H9 (cell line): ENCODE measurements around the gene SLC30A3. TPM values are rescaled to one million over a fixed set of nuclear protein-coding genes. Genes with fewer than 3 reads are reported as not detected.

ENCODE experiments used
- DNase-seq: peaks from one replicate; pipeline ENCODE4 v3.0.0-alpha.2; 2017
- H2AFZ ChIP-seq: one replicate; pipeline ENCODE4 v1.6.1; 2013; ENCODE audit warnings: mild to moderate bottlenecking, low read length, control low read depth, moderate library complexity
- H2AK5ac ChIP-seq: 2 replicates; pipeline ENCODE4 v1.6.1; 2013; ENCODE audit warnings: low read length, control low read depth, mixed read lengths; ENCODE audit not compliant: insufficient read length
- H2BK120ac ChIP-seq: one replicate; pipeline ENCODE4 v1.6.1; 2013; ENCODE audit warnings: low read depth, mild to moderate bottlenecking, low read length, control low read depth, inconsistent platforms; ENCODE audit not compliant: poor library complexity, severe bottlenecking
- H2BK12ac ChIP-seq: 2 replicates; pipeline ENCODE4 v1.6.1; 2013; ENCODE audit warnings: low read length, control low read depth, mixed read lengths, low read depth; ENCODE audit not compliant: insufficient read length
- H2BK15ac ChIP-seq: 2 replicates; pipeline ENCODE4 v1.6.1; 2013; ENCODE audit warnings: low read depth, low read length, control low read depth
- H2BK20ac ChIP-seq: one replicate; pipeline ENCODE4 v1.6.1; 2013; ENCODE audit warnings: low read depth, mild to moderate bottlenecking, low read length, control low read depth, inconsistent platforms; ENCODE audit not compliant: poor library complexity, severe bottlenecking
- H2BK5ac ChIP-seq: 2 replicates; pipeline ENCODE4 v1.6.1; 2013; ENCODE audit warnings: low read length, control low read depth, mixed read lengths; ENCODE audit not compliant: insufficient read length
- H3K14ac ChIP-seq: 2 replicates; pipeline ENCODE4 v1.6.1; 2013; ENCODE audit warnings: low read length, control low read depth; ENCODE audit not compliant: insufficient read depth
- H3K18ac ChIP-seq: 2 replicates; pipeline ENCODE4 v1.6.1; 2013; ENCODE audit warnings: low read depth, mild to moderate bottlenecking, mixed read lengths, low read length, control low read depth; ENCODE audit not compliant: insufficient read length
- H3K23ac ChIP-seq: 2 replicates; pipeline ENCODE4 v1.6.1; 2013; ENCODE audit warnings: low read length, control low read depth, mixed read lengths, low read depth; ENCODE audit not compliant: insufficient read length
- H3K23me2 ChIP-seq: 2 replicates; pipeline ENCODE4 v1.6.1; 2013; ENCODE audit warnings: low read depth, mild to moderate bottlenecking, mixed read lengths, low read length, control low read depth; ENCODE audit not compliant: insufficient read length, poor library complexity, severe bottlenecking
- H3K27ac ChIP-seq: 2 replicates; pipeline ENCODE4 v1.5.1; 2013; ENCODE audit warnings: low read length, control low read depth, mixed read lengths, low read depth; ENCODE audit not compliant: insufficient read length
- H3K27me3 ChIP-seq: 2 replicates; pipeline ENCODE4 v1.6.1; 2013; ENCODE audit warnings: low read length, control low read depth, inconsistent platforms; ENCODE audit not compliant: insufficient read depth
- H3K4ac ChIP-seq: 2 replicates; pipeline ENCODE4 v1.6.1; 2013; ENCODE audit warnings: low read depth, mild to moderate bottlenecking, control low read depth, inconsistent platforms, low read length, moderate library complexity
- H3K4me1 ChIP-seq: 2 replicates; pipeline ENCODE4 v1.6.1; 2013; ENCODE audit warnings: low read length, control low read depth, inconsistent platforms; ENCODE audit not compliant: insufficient read depth
- H3K4me2 ChIP-seq: 2 replicates; pipeline ENCODE4 v1.6.1; 2013; ENCODE audit warnings: low read length, control low read depth, mixed read lengths; ENCODE audit not compliant: insufficient read length, insufficient read depth
- H3K56ac ChIP-seq: 2 replicates; pipeline ENCODE4 v1.6.1; 2013; ENCODE audit warnings: low read depth, mild to moderate bottlenecking, mixed read lengths, low read length, control low read depth; ENCODE audit not compliant: insufficient read length
- H3K79me1 ChIP-seq: 2 replicates; pipeline ENCODE4 v1.6.1; 2013; ENCODE audit warnings: low read depth, mild to moderate bottlenecking, moderate library complexity, low read length, control low read depth, inconsistent platforms; ENCODE audit not compliant: insufficient read depth, poor library complexity, severe bottlenecking
- H3K79me2 ChIP-seq: 2 replicates; pipeline ENCODE4 v1.6.1; 2013; ENCODE audit warnings: low read length, control low read depth, inconsistent platforms; ENCODE audit not compliant: insufficient read depth
- H3K9ac ChIP-seq: 2 replicates; pipeline ENCODE4 v1.6.1; 2013; ENCODE audit warnings: low read length, control low read depth, mixed read lengths; ENCODE audit not compliant: insufficient read length; ENCODE audit errors: extremely low read depth
- H3K9me3 ChIP-seq: one replicate; pipeline ENCODE4 v1.6.1; 2013; ENCODE audit warnings: low read depth, low read length, inconsistent platforms; ENCODE audit not compliant: control insufficient read depth
- H3T11ph ChIP-seq: one replicate; pipeline ENCODE4 v1.6.1; 2013; ENCODE audit warnings: mild to moderate bottlenecking, low read length, control low read depth, inconsistent platforms
- H4K20me1 ChIP-seq: one replicate; pipeline ENCODE4 v1.6.1; 2013; ENCODE audit not compliant: control insufficient read depth, insufficient read length, insufficient read depth
- H4K5ac ChIP-seq: 2 replicates; pipeline ENCODE4 v1.6.1; 2013; ENCODE audit warnings: low read depth, mild to moderate bottlenecking, mixed read lengths, low read length, control low read depth; ENCODE audit not compliant: insufficient read length
- H4K8ac ChIP-seq: replicated peaks from 2 replicates; pipeline ENCODE4 v1.6.1; 2013; ENCODE audit warnings: low read length, control low read depth, mixed read lengths, low read depth; ENCODE audit not compliant: insufficient read length
- H4K91ac ChIP-seq: 2 replicates; pipeline ENCODE4 v1.6.1; 2013; ENCODE audit warnings: low read depth, mild to moderate bottlenecking, moderate library complexity, mixed read lengths, low read length, control low read depth; ENCODE audit not compliant: insufficient read length
- H3K27ac Mint-ChIP-seq, 3 experiments: 2 replicates in 2 of 3; 3 replicates in 1 of 3; pipeline ENCODE4 v1.8.0; 2020 to 2021; ENCODE audit warnings: mixed read lengths in 3 of 3, mild to moderate bottlenecking in 1 of 3, moderate library complexity in 1 of 3
- H3K27me3 Mint-ChIP-seq: 2 replicates; pipeline ENCODE4 v1.8.0; 2021; ENCODE audit warnings: low read depth, mild to moderate bottlenecking, moderate library complexity, mixed read lengths
- H3K36me3 Mint-ChIP-seq, 3 experiments: 2 replicates in 2 of 3; 3 replicates in 1 of 3; pipeline ENCODE4 v1.8.0; 2020 to 2021; ENCODE audit warnings: low read depth in 3 of 3, mixed read lengths in 3 of 3; ENCODE audit not compliant: insufficient read depth in 1 of 3
- H3K4me1 Mint-ChIP-seq, 2 experiments: 2 replicates each; pipeline ENCODE4 v1.8.0; 2020; ENCODE audit warnings: mixed read lengths in 2 of 2
- H3K4me3 Mint-ChIP-seq, 2 experiments: 2 replicates in 1 of 2; 3 replicates in 1 of 2; pipeline ENCODE4 v1.8.0; 2020 to 2021; ENCODE audit warnings: mild to moderate bottlenecking in 2 of 2, mixed read lengths in 2 of 2, moderate library complexity in 1 of 2
- H3K9me3 Mint-ChIP-seq, 2 experiments: 2 replicates in 1 of 2; 3 replicates in 1 of 2; pipeline ENCODE4 v1.8.0; 2020; ENCODE audit warnings: mild to moderate bottlenecking in 2 of 2, mixed read lengths in 2 of 2, moderate library complexity in 1 of 2
- WGBS: extraction: QIAGEN DNeasy Blood & Tissue Kit; methylation state at CpG from one replicate; pipeline ENCODE4 v1.1.7; 2013; ENCODE audit warnings: missing lambda C conversion rate, low lambda C conversion rate, mixed read lengths; ENCODE audit not compliant: insufficient read length; ENCODE audit errors: extremely low coverage; 5-methylcytosine and 5-hydroxymethylcytosine counted together
- total RNA-seq: library from RNA; stranded (reverse); gene quantifications from 2 replicates; pipeline ENCODE4 v1.2.1, GENCODE V29; 2021
- TF ChIP-seq, protein P1 (sequence below): fragments of 200-600 bp; sonication (generic); conservative IDR thresholded peaks from 3 replicates; pipeline ENCODE4 v1.8.0; 2021; ENCODE audit warnings: antibody characterized with exemption, mild to moderate bottlenecking

Gene SLC30A3
- total RNA-seq, 1 experiment from 2014 or later: 2.5 TPM

DNA sequence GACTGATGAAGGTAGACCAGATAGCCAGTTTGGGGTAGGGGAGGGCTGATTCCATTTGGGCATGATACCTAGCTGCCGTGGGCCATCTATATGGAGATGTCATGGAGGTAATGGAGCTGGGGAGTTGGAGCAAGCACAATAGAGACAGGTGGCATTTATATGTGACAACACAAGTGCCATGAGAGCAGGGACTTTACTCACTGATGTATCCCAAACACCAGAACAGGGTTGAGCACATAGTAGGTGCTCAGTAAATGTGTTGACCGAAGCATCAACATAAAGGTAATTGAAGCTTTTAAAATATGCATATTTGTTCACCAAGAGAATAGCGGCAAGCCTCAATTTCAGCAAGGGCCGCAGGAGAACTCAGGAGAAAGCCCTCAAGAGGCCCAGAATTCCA lies 15.0 kb downstream of the SLC30A3 start:
- Histone ChIP-seq H3K18ac (no peak overlapping the region), H2BK120ac (no peak overlapping the region), H3T11ph (no peak overlapping the region), H4K5ac (no peak overlapping the region), H3K9me3 (no peaks in the 10 kb centered on the region), H3K27me3 (no peaks in the 10 kb centered on the region), H3K56ac (no peak overlapping the region), H3K4me2 (no peak overlapping the region), H4K20me1 (no peaks in the 10 kb centered on the region), H3K79me1 (no peaks in the 10 kb centered on the region), H3K79me2 (no peaks in the 10 kb centered on the region), H4K91ac (no peak overlapping the region), H3K4ac (no peak overlapping the region), H2BK20ac (no peak overlapping the region), H2BK15ac (no peak overlapping the region), H3K23me2 (no peaks in the 10 kb centered on the region), H3K27ac (no peak overlapping the region), H3K4me1 (no peaks in the 10 kb centered on the region), H2AK5ac (no peak overlapping the region), H2BK5ac (no peak overlapping the region), H2AFZ (no peak overlapping the region), H3K14ac (no peak overlapping the region), H3K23ac (no peak overlapping the region), H2BK12ac (no peak overlapping the region), H4K8ac (no peak overlapping the region), H3K9ac (no peak overlapping the region)
- Mint-ChIP-seq H3K36me3 (peaks cover 12 to 23% (median 16%) of the 10 kb centered on the region in 3 experiments), H3K27ac (no peak overlapping the region), H3K27me3 (peaks cover 34% of the 10 kb centered on the region), H3K4me1 (peaks cover 13 to 18% of the 10 kb centered on the region in 2 experiments), H3K9me3 (no peaks in the 10 kb centered on the region), H3K4me3 (no peak overlapping the region)
- TF ChIP-seq, protein P1, sequence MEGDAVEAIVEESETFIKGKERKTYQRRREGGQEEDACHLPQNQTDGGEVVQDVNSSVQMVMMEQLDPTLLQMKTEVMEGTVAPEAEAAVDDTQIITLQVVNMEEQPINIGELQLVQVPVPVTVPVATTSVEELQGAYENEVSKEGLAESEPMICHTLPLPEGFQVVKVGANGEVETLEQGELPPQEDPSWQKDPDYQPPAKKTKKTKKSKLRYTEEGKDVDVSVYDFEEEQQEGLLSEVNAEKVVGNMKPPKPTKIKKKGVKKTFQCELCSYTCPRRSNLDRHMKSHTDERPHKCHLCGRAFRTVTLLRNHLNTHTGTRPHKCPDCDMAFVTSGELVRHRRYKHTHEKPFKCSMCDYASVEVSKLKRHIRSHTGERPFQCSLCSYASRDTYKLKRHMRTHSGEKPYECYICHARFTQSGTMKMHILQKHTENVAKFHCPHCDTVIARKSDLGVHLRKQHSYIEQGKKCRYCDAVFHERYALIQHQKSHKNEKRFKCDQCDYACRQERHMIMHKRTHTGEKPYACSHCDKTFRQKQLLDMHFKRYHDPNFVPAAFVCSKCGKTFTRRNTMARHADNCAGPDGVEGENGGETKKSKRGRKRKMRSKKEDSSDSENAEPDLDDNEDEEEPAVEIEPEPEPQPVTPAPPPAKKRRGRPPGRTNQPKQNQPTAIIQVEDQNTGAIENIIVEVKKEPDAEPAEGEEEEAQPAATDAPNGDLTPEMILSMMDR: no peak
- no peak for DNase-seq
- WGBS: no CpG with 5 or more reads among the region's 4 CpGs
